Keratinocyte (primary cell): ENCODE data around the gene GCM1.

Source experiments
- EZH2 ChIP-seq: IDR thresholded peaks from one replicate; pipeline ENCODE4 v1.6.1; 2012; ENCODE audit warnings: inconsistent platforms, mild to moderate bottlenecking, low read length, moderate library complexity
- TF ChIP-seq, protein P1 (sequence below), 3 experiments: IDR thresholded peaks in 1 of 3; conservative IDR thresholded peaks in 1 of 3; optimal IDR thresholded peaks in 1 of 3; 2 replicates in 2 of 3; 3 replicates in 1 of 3; pipeline versions ENCODE3 to v1.5.1; 2011; ENCODE audit warnings: low read length in 3 of 3, mild to moderate bottlenecking in 3 of 3, moderate library complexity in 2 of 3, control low read depth in 1 of 3, inconsistent platforms in 1 of 3; ENCODE audit not compliant: insufficient read depth in 2 of 3; ENCODE audit errors: extremely low read depth in 1 of 3

DNA sequence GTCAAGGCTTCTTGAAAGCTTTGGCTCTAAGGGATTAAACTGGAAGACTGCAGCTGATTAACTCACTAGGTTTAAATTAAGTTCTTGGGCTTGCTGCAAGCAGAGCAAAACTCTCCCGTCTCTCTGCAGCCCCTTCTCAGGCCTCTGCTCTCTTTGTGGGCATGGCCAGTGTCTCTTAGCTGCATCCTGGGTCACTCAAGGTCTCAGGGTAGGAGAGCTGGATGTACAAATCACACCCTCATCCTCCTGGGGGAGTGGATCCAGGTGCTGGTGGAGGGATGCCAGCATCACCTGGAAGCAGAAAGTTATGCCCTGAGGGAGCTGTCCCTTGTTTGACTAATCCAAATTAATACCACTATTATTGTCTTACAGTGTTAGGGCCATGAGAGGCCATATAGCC lies 35.8 kb downstream of the GCM1 start:
- TF ChIP-seq, protein P1, sequence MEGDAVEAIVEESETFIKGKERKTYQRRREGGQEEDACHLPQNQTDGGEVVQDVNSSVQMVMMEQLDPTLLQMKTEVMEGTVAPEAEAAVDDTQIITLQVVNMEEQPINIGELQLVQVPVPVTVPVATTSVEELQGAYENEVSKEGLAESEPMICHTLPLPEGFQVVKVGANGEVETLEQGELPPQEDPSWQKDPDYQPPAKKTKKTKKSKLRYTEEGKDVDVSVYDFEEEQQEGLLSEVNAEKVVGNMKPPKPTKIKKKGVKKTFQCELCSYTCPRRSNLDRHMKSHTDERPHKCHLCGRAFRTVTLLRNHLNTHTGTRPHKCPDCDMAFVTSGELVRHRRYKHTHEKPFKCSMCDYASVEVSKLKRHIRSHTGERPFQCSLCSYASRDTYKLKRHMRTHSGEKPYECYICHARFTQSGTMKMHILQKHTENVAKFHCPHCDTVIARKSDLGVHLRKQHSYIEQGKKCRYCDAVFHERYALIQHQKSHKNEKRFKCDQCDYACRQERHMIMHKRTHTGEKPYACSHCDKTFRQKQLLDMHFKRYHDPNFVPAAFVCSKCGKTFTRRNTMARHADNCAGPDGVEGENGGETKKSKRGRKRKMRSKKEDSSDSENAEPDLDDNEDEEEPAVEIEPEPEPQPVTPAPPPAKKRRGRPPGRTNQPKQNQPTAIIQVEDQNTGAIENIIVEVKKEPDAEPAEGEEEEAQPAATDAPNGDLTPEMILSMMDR (optimal IDR thresholded peaks at IDR 0.05 in 1 of 3, IDR thresholded peaks at IDR 0.05 in 1 of 3, conservative IDR thresholded peaks at IDR 0.05 in 1 of 3; ENCODE audit: extremely low read depth in 1 of 3, insufficient read depth in 2 of 3, low read length in 3 of 3) = no peak
- no peak for TF ChIP-seq EZH2
